ENCODE data around the gene GBF1.
"Not testable (repeated sequence)": the region's sequence is repeated elsewhere in the genome, so short reads cannot be mapped to it uniquely, and the experiment has no call there.

The GBF1 gene

DNA sequence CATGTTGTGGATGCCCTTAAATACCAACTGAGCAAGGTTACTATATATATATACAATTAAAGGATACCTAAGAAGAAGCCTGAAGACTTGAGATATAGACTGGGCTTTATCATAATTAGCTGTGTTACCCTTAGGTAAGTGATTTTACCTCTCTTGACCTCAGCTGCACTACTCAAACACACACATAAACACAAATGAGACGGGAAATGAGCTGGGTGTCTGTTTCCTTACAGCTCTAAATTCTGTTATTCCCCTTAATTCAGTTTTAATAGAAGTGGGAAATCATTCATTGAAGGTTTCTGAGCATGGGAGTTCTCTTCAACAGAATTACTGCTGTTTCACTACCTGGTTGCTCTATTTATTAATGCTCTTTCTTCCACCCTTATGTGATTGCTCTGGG lies 60.7 kb downstream of the GBF1 start:
- DNase-seq = no peak

DNA sequence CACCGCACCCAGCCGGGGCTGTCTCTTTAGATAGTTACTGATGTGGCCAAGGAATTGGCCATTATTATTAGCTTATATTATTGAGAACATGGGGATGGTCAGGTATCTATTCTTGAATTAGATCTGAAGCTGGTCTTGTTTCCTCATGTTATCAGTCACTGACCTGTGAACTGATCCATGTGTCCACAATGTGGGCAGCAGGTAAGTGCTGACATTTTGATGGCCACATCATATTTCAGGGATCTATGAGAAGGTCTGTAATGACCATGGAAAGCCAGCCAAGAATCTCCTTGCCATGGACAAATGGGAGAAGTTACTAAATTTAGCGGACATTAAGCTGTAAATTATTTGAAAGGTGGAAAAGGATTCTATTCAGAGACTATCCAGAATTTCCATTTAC lies 61.4 kb downstream of the GBF1 start:
- DNase-seq = no peak

DNA sequence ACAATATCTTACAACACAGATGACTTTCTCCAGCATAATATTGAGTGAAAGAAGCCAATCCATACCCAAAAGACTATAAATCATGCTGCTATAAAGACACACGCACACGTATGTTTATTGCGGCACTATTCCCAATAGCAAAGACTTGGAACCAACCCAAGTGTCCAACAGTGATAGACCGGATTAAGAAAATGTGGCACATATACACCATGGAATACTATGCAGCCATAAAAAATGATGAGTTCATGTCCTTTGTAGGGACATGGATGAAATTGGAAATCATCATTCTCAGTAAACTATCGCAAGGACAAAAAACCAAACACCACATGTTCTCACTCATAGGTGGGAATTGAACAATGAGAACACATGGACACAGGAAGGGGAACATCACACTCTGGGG lies 63.0 kb downstream of the GBF1 start:
- DNase-seq = not testable (repeated sequence)

DNA sequence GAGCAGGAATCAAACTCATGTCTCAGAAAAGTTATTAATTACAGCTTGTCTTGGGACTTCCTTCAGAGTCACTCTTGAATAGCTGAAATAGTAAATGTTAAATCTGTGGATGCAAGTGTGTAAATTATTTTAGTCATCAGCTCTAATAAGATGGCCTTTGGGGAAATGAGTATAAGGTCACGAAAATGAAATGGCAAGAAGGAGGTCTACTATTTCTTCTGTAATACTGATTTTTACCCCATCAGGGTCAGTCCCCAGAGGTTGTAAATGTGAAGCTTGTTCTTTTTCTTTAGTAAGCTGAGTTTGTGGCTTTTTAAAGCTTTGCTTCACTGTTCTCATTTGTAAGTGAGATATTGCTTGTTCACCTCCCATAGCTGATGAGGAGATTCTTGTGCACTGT lies 63.9 kb downstream of the GBF1 start:
- no peak for DNase-seq

DNA sequence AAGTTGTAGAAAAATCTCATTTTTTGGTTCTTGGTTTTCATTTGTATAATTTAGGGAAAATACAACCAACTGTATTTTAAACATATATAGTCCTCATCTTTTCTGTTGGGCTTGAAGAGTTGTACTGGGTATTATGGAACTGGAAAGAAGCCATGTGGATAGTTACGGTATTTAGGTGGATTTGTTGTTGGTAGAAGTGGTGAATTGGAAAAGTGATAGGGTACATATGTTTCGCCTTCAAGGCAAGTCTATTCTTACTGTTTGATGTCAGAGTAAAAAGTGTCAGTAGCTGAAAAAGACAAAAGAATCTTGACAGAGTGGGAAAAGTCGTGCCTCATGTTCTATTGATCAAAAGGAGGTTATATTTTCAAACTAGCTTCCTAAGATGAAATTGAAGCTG lies 64.6 kb downstream of the GBF1 start:
- no peak for DNase-seq

DNA sequence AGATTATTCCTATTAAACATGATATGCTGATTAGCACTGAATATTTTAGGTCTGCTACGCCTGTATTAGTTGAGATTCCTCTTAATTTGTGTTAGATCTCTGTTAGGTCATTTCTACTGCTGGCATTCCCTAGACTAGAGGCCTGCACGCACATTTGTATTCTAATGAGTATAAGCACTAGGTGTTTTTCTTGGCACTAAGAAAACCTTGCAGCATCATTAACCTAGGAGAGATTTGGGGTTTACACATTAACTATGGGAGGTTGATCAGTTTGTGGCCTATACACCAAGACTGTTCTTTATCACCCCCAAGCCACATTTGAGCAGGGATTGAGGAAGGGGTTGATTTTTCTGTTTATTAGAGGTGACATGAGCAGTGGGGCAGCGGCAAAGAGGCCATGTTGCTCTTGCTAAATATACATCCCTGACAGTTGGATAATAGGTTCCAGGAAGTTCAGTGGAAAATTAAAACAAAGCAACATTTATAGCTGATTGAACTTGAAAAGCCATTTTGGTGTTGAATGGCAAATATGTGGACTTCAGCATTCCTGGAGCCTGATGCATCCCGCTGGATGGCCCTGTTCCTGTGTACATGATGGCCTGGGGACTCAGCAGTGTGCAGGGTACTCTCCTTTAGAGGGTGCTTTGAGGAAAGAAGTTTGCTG lies 65.2 kb downstream of the GBF1 start:
- DNase-seq = no peak

DNA sequence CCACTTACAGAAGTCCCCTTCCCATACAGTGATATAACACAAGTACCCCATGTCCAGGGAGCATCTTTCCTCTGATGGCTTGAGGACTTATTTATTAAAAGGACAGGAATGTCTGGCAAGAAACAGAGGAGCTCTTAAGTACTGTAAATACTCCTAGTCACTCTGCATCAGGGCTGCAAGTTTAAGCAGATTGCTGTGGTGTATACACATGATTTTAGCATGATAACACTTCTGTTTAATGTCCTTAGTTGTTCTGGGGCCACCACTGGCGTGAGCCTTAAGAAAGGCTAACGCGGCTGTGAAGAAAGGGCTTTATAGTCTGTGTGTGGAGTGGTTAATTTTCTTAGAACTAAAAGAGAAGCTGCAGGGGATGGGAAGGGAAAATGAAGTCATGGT lies 65.7 kb downstream of the GBF1 start:
- no peak for DNase-seq

DNA sequence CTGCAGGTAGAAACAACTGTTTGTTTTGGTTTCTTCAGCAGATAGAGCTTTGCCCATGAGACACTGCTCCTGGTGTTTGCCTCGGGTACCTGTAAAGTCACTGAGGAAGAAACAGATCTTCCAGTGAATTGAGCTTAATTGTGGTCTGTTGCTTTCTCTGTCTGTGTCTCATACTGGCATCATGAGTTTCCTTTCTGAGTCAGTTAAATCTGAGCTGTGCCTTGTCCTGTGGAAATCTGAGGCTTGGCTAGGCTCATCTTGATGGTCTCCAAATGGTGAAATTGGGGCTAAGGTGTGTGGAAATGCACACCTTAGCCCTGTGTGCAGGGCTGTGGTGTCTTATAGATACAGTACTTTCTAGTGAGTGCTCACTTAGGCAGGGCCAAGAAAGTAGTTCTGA lies 67.4 kb downstream of the GBF1 start:
- DNase-seq = no peak

DNA sequence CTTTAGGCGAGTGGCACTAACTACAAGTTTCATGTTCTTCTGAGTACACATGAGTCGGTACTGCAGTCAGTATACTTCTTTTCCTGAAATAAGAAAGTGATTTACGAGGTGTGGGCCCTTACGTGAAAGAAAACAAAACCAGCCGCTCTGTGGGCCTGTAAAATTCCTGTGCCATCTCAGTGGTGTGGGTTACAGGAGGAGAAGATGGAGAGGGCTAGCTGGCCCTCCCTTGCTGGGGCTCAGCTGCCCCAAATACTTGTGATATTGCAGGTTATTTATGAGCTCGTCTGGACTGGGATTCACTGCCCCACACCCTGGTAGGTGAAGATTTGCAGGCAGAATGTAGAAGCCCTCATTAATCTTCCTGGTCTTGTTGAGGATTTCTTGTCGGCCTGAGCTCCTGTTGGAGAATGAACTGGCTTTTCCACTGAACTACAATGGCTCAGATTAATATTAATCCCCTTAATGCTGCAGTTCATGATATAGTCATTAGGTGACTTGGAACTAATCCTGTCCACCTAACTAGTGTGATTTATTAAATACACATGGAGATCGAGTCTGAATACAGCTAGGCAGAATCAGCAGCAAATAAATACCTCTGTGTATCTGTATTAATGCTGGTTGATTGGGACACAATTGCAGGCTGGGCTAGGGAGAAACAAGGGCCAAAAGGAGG lies 68.0 kb downstream of the GBF1 start:
- DNase-seq = no peak

DNA sequence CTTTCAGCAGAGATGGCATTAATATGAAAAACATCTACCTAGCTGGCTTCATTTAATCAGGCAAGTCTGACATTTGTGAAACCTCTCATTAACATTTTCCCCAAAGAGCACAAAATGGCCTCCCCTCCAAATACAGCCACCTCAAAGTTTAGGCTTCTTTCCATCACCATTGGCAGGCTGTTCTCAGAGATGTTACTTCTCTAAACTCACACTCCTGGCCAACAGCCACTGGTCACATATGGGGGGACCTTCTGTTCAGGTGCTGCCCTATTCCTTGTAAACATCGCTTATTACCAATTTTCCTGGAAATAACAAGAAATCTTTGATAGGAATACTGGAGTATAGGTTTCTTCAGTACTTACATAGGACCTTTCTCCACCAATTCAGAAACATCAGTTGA lies 69.5 kb downstream of the GBF1 start:
- no peak for DNase-seq

DNA sequence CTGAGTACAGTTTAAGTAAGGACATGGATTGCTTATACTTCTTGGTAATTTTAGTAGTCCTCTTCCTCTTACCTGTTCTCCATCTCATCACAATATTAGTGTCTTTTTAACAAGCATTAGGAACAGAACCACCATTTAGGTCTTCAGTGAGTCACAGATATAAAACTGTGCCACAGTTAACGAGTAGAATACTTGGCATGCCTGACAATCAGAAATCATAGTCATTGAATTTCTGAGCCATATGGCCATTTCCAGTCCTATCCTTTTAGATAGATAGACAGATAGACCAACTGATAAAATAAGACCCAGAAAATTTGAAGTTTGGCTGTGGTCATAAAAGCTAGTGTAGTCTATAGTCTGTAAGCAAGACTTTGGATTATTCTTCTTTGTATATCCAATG lies 71.1 kb downstream of the GBF1 start:
- DNase-seq = no peak

DNA sequence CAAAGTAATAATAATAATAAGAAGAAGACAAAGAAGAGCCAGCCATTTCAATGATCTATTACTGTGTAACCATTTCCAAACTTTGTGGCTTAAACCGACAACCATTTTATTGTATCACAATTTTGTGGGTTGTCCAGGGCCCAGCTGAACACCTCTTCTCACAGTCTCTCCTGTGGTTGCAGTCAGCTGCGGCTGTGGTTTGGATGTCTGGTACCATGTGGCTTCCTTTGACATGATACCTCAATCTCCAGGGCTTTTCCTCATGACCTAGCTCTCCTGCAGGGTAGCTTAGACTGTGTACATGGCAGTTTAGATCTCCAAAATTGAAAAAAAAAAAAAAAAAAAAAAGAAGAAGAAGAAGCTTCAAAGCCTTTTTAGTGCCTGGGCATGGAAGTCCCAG lies 77.6 kb downstream of the GBF1 start:
- DNase-seq = peak; percentile 32

DNA sequence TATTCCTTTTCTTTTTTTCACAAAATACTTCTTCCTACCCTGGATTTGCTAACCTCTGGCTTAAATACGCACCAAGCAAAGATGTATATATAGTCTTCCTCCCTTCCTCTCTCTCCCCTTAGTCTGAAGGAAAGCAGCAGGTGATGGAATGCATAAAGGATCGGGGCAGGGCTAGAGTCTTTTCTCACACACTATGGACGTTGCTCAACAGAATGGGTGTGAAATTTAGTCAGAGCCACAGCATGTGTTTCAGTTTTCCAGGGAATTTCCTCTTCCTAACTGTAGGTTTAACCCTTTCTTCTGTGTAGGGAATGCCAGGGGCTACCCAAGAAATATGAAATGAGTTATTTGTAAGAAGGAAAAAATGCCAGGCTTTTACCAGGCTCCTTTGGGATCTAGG lies 78.7 kb downstream of the GBF1 start:
- no peak for DNase-seq

DNA sequence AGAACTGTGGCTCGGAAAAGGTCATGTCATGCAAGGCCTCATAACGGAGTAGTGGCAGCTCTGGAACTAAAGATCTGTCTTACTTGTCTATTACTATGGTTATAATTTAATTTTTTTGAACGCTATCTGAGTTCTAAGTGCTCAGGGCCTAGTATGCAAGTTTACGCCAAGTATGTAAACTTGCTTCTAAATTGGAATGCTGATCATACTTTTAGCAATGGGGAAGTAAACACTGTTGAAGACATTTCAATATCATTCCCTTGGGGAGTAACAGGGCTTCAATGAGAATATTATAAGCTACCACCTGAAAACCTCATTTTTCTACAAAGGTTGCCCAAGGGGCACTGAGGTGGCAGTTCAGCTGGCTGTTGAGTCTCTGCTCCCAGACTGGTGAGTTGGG lies 80.7 kb downstream of the GBF1 start:
- DNase-seq = no peak

DNA sequence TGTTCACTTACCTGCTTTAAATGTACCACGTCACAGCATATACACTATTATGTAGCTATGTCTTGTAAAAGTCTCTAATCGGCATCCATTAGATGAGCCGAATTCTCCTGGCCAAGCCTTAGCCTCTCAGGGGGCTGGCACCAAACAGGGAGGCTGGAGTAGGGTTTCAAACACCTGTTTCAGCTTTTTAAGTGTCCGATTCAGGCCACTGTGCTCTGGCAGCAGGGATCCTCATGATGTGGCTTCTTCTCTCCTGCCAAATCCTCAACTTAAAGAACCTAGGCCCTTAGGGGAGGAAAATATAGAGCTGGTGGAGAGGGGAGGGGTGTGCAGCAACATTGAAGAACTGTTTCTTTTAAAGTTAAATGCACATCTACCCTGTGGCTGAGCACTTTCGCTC lies 81.7 kb downstream of the GBF1 start:
- DNase-seq = no peak

DNA sequence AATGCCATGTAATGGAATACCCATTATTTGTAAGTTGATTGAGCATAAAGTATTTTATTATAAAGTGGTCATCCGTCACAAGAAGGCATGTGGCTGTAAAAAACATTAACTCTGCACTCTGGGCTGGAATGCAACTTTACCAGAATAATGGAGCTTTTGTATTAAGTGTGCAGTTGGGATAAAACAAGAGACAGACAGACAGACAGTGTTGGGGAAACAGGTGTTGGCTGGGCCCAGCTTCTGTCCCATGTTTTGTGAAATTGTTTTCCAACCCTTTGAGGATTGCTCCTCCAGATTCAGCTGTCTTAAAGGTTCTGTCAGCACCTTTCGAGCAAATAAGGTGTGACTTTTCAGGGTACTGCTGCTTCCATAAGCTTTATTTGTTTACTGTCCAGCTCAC lies 82.3 kb downstream of the GBF1 start:
- no peak for DNase-seq

DNA sequence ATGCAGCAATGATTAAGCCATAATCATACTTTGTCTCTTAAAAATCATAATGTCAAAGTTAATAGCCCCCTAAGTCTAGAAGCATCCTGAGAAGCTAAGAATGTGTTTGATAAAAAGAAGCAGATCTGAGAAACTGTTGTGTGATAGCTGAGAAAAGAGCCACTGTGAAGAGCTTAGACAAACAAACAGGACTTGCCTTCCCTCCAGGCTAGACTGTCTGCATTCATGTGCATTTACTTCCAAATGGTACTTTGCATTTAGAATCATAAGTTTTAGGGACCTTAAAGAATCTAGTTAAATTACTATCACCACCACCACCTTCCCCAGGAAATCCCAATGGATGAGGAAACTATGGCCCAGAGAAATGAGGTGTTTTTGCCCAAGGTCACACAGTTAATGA lies 87.4 kb downstream of the GBF1 start:
- no peak for DNase-seq

DNA sequence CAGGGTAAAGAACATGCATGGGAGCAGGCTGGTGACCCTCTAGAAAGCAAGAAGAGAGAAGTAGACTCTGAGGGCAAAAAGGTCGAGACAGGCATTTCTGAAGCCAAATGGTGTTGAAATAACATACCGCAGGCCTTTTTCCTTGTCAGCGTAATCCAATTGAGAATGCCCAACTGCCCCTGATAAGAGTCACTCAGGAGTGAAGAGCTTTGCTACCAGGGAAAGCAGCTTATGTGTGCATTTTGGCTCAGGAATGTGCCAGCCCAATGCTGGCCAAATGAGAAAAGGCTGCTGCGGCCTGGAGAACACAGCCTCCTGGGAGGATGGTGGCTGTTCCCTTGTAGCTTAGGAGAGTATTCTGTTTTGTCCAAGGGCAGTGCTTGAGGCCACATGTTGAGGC lies 88.8 kb downstream of the GBF1 start:
- DNase-seq = no peak

DNA sequence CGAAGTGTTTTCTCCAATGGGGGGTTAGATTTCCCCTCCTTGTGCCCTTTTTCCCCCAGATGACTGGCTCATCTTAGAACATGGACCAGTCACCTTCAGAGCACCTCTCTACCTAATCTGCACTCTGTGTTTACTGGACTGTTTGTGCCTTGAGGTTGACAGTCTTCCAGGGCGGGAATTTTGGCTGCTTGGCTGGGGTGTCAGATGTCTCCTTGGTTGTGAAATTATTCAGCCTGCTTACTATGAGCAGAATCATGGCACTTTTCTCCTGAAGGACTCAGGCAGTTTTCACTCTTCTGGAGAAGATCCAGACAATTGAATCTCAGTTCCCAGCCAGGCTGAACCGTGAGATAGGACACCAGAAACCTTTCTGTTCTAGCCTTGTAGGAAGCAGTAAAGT lies 89.9 kb downstream of the GBF1 start:
- DNase-seq = no peak

DNA sequence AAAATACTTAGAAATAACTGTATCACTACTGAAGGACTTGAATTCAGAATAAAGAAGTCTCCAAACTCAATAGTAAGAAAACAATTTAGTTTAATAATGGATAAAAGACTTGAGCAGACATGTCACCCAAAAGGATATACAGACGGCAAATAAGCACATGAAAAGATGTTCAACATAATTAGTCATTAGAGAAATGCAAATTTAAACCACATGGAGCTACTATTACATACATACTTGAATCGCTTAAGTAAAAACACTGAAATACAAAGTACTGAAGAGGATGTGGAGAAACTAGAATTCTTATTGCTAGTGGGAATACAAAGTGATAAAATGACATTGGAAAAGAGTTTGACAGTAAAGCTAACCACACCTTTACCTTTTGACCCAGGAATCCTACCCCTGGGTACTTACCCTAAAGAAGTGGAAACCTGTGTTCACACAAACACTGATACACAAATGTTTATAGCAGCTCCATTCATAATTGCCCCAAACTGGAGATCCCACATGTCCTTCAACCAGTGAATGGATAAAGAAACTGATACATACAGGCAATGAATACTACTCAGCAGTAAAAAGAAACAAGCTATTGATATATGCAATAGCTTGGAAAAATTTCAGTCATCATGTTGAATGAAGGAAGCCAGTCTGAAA lies 95.8 kb downstream of the GBF1 start:
- no peak for DNase-seq

DNA sequence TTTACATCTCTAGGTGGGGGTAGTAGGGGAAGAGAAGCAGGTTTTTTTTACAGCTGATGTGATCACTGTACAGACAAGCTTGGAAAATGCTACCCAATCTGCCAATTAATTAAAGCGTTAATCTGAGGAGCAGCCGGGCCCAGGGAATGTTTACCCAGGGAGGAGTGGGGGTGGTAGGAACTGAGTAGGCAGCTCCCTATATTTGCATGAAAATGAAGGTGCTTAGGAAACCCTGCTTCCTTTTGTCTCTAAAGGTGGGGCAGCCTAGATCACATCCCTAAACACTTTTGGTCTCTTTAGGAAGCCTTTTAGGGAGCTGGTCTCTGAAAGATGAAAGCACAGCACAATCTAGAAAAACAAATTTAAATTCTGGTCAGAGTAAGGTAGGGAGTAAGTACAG lies 97.1 kb downstream of the GBF1 start:
- no peak for DNase-seq

DNA sequence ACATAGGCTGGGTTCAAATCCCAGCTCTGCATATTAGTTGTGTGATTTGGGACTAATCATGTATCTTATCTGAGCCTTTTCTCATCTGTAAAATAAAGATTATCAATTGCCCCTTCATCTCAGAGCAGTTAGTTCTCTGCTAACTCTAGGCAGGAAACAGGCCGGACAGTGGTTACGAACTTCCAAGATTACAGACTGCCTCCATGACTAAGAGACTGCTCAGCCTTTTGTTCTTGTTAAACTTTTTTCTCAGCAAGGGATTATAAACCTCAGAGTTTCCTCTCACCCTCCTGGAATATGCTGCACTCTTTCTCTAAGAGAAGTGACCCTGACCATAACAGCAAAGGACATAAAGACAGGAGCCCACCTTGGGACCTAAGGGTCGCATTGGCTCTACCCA lies 97.6 kb downstream of the GBF1 start:
- DNase-seq = no peak

DNA sequence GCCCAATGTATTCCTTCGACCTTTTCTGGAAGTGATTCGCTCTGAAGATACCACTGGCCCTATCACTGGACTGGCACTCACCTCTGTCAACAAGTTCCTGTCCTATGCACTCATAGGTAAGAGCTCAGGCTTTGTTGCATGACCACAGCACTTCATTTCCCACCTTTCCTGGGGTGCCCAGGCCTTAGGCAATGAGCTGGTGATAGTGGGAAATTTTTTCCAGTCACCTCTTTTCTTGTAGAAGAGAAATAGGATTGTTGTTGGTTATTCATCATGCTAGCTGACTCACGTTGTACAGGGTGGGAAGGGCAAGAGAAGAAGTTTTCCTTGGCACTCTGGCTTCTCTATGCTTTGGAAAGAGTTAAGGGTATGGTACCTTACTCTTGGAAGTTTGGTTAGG lies 98.7 kb downstream of the GBF1 start:
- no peak for DNase-seq

DNA sequence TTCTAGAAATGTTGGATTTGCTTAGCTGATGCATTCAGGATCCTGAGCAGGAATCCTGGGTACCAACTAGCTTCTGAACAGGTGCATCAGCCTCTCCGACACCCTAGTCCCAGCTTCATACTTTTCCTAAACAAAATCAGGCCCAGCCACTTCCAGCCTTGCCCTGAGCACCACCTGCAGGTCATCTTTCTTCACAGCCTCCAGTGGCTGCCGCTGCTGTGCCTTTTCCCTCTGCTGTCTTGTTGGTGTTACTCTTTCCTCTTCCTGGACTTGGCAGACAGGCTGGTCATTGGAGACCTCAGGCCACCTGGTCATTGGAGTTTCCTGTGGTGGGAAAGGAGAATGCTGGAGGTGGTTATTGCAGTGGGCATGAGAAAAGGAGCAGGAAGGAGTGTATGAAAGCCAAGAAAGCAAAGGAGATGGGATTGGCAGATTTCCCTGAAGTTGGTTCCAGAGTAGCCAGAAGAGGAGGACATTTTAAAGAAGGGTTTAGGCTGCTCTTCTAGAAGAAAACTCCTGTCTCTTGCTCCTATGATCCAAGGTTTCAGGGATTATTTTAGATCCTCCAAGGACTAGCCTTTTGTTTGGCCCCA lies 102.0 kb downstream of the GBF1 start:
- DNase-seq = no peak
